Adrenal gland (tissue), 12 donors: ENCODE data around the gene SMCO4. TPM values are rescaled to one million over a fixed set of nuclear protein-coding genes. Genes with fewer than 3 reads are reported as not detected.
"Not testable (repeated sequence)": the region's sequence is repeated elsewhere in the genome, so short reads cannot be mapped to it uniquely, and the experiment has no call there.

Source experiments
- DNase-seq, 7 donors: peaks; one replicate each; pipeline ENCODE4 v3.0.0-alpha.2; 2019 to 2020
- H3K27ac ChIP-seq, 5 donors: fragments of 200-600 bp; sonication (generic) in 4 of 5; 1 replicate in 3 of 5; 2 replicates in 2 of 5; pipeline versions ENCODE4 v1.5.1 to v1.8.0; 2016 to 2020; ENCODE audit warnings: mild to moderate bottlenecking in 1 of 5
- H3K27me3 ChIP-seq: fragments of 200-600 bp; 2 replicates; pipeline ENCODE4 v1.8.0; 2021
- H3K36me3 ChIP-seq, 2 donors: fragments of 200-600 bp; replicated peaks in 1 of 2; 1 replicate in 1 of 2; 2 replicates in 1 of 2; pipeline versions ENCODE4 v1.5.1 to v1.8.0; 2018 to 2022
- H3K4me1 ChIP-seq, 2 donors: fragments of 200-600 bp; replicated peaks in 1 of 2; 1 replicate in 1 of 2; 2 replicates in 1 of 2; pipeline versions ENCODE4 v1.5.1 to v1.8.0; 2018 to 2021
- H3K4me3 ChIP-seq, 4 donors: fragments of 200-600 bp; sonication (generic) in 3 of 4; one replicate each; pipeline ENCODE4 v1.5.1; 2016 to 2018
- H3K9me3 ChIP-seq, 3 donors: fragments of 200-600 bp; sonication (generic) in 1 of 3; replicated peaks in 1 of 3; 1 replicate in 2 of 3; 2 replicates in 1 of 3; pipeline versions ENCODE4 v1.5.1 to v1.8.0; 2016 to 2021
- POLR2A ChIP-seq, 2 donors: fragments of 450-650 bp; IDR thresholded peaks; one replicate each; pipeline ENCODE4 v1.6.1; 2017; ENCODE audit warnings: antibody characterized with exemption in 2 of 2, mild to moderate bottlenecking in 2 of 2, moderate library complexity in 1 of 2
- WGBS, 4 donors: extraction: QIAGEN DNeasy Blood & Tissue Kit in 2 of 4; methylation state at CpG; one replicate each; pipeline versions ENCODE4 v1.1.5 to v1.1.7; 2013 to 2017; 5-methylcytosine and 5-hydroxymethylcytosine counted together
- intact Hi-C, 2 donors: fragments of 100-400 bp; cut with DNase I; formaldehyde crosslinking; loops; one replicate each; pipeline versions ENCODE4 v1.14.1 to v1.15.0; 2022 to 2023
- polyA plus RNA-seq, 3 donors: library from polyadenylated mRNA; stranded (reverse); fragments of 200-250 nt in 2 of 3; fragments of 350-450 nt in 1 of 3; fragmentation: Illumina TruSeq in 1 of 3; extraction: RNeasy Lipid Tissue Mini Kit (QIAGEN cat#74804) in 1 of 3; gene quantifications; one replicate each; pipeline ENCODE4 v1.2.3, GENCODE V29; 2013 to 2014
- total RNA-seq, 9 donors: library from RNA; depleted of rRNA in 4 of 9; stranded (reverse); fragments of >200 nt in 4 of 9; fragments of 120-200 nt in 1 of 9; fragmentation: NEBNext Ultra II Directional in 1 of 9; extraction: Animal tissue kit (Norgen Biotek cat#: 25700) in 1 of 9; gene quantifications; one replicate each; pipeline versions ENCODE4 v1.1.0 to v1.2.4, GENCODE V29; 2013 to 2023
- TF ChIP-seq, protein P1 (sequence below), 6 experiments: fragments of 450-650 bp in 4 of 6; fragments of 200-600 bp in 2 of 6; sonication (generic) in 1 of 6; IDR thresholded peaks; 1 replicate in 5 of 6; 2 replicates in 1 of 6; pipeline versions ENCODE4 v1.5.1 to v1.8.0; 2016 to 2021; ENCODE audit warnings: antibody characterized with exemption in 6 of 6, mild to moderate bottlenecking in 2 of 6, moderate library complexity in 1 of 6
- donor health status: healthy with polysubstance abuse.
- donor health status: Bipolar disorder and iron deficiency.
- donor health status: DM: yes; HTN: yes; CAD: no.
- donor health status: DM: no; HTN: no; CAD: no.
- donor health status: DM: no; HTN: no; CAD: no.
- donor health status: DM: yes; HTN: yes; CAD: no.

The SMCO4 gene
- total and polyA plus RNA-seq, 12 donors, result 23.2 to 108 (median 73.2) TPM

DNA sequence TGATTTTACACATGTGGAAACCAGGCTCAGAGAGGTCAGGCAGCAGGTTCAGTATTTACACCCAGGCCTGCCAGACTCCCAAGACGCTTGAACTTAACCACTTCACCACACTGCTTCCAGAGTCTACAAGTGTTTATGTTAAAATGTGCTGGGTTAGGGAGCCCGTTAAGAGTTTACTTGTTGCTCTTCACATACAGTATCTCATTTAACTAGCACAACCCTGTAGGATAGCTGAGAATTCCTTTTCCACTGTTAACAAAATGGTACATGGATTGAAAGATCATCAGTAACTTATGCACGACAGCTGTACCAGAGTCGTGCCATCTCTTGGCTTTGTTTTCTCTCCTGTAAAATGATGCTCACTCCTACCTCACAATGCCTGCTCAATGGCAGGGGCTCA, 2.9 kb downstream of the SMCO4 start:
- WGBS, 4 donors, result 84 to 92% (median 92%) methylated on average over 4 of the region's 4 CpGs
- peak overlapping the region in 1 of 5 donors; percentile 26 for H3K27ac ChIP-seq
- H3K27me3 ChIP-seq, result no peaks in the 10 kb centered on the region
- H3K4me1 ChIP-seq, result peaks cover 34 to 58% of the 10 kb centered on the region in 2 donors
- intact Hi-C loops, result loop anchor here (5.0 to 10.0 kb wide), 2 partner anchors 114 to 303 kb away; no protein-coding TSS in a partner anchor
- H3K9me3 ChIP-seq, result no peaks in the 10 kb centered on the region
- H3K4me3 ChIP-seq, result no peak overlapping the region
- H3K36me3 ChIP-seq, result no peaks in the 10 kb centered on the region
- TF ChIP-seq, protein P1, sequence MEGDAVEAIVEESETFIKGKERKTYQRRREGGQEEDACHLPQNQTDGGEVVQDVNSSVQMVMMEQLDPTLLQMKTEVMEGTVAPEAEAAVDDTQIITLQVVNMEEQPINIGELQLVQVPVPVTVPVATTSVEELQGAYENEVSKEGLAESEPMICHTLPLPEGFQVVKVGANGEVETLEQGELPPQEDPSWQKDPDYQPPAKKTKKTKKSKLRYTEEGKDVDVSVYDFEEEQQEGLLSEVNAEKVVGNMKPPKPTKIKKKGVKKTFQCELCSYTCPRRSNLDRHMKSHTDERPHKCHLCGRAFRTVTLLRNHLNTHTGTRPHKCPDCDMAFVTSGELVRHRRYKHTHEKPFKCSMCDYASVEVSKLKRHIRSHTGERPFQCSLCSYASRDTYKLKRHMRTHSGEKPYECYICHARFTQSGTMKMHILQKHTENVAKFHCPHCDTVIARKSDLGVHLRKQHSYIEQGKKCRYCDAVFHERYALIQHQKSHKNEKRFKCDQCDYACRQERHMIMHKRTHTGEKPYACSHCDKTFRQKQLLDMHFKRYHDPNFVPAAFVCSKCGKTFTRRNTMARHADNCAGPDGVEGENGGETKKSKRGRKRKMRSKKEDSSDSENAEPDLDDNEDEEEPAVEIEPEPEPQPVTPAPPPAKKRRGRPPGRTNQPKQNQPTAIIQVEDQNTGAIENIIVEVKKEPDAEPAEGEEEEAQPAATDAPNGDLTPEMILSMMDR (IDR thresholded peaks at IDR 0.05), result no peak
- no peak for TF ChIP-seq POLR2A (IDR thresholded peaks at IDR 0.05)
- peak in 1 of 7 donors; percentile 21 for DNase-seq

DNA sequence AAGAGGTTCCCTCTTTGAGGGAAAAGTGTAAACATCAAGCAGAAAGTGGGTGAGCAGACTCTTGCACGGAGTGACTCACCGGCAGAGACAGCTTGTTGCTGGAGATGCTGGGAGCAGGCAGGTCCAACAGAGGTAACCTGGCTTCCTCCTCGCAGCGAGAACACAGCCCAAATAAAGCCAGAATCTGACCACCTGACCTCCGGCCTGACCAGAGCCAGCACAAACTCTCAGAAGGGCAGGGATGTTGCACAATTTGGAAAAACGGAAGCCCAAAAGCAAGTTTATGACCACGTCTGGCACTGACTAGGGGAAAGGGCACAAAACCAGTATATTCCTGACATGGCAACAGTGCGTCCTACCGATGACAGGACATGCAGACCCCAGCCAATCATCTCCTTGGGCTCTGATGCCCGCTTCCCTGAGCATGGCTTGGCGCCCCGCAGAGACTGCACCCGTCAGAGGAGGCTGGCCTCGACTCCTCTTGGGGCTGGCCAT, 5.4 kb downstream of the SMCO4 start:
- H3K9me3 ChIP-seq, result no peaks in the 10 kb centered on the region
- WGBS, 4 donors, result 42 to 56% (median 50%) methylated on average over 12 to 14 of the region's 14 CpGs
- peak; percentile 50 to 83 (median 73) for DNase-seq
- intact Hi-C loops, result no loop called here
- no peaks in the 10 kb centered on the region for H3K27me3 ChIP-seq
- H3K4me1 ChIP-seq, result peaks cover 34 to 54% of the 10 kb centered on the region in 2 donors
- TF ChIP-seq, protein P1 (IDR thresholded peaks at IDR 0.05), result no peak
- peak overlapping the region in 4 of 5 donors; percentile 36 to 86 (median 54) for H3K27ac ChIP-seq
- peak overlapping the region in 1 of 4 donors; percentile 37 for H3K4me3 ChIP-seq
- no peaks in the 10 kb centered on the region for H3K36me3 ChIP-seq

DNA sequence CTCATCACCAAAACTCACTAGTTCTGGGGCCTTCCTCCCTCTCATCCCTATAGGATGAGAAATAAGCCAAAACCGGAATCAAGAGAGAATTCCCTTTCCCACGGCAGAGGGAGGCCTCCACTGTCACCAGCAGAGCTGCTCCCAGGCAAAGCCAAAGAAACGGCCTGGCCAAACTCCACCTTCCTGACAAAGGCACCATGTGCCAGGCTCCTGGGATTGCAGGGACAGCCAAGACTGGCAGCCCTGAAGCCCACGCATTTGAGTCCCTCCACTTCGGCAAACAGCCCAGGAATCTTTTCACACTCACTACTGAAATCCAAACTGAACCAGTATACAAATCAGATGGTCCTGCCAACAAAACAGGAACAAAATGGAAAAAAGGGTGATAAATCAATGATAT, 6.1 kb downstream of the SMCO4 start:
- H3K4me3 ChIP-seq, result peak overlapping the region in 1 of 4 donors; percentile 37
- TF ChIP-seq, protein P1 (IDR thresholded peaks at IDR 0.05), result no peak
- no peak for TF ChIP-seq POLR2A (IDR thresholded peaks at IDR 0.05)
- H3K27me3 ChIP-seq, result no peaks in the 10 kb centered on the region
- WGBS, 4 donors, result 25 to 46% (median 40%) methylated on average over 5 of the region's 5 CpGs
- H3K9me3 ChIP-seq, result no peaks in the 10 kb centered on the region
- H3K36me3 ChIP-seq, result no peaks in the 10 kb centered on the region
- peak; percentile 47 to 75 (median 50) for DNase-seq
- intact Hi-C loops, result no loop called here
- H3K4me1 ChIP-seq, result peaks cover 32 to 52% of the 10 kb centered on the region in 2 donors
- H3K27ac ChIP-seq, result peak overlapping the region in 4 of 5 donors; percentile 36 to 86 (median 54)

- intact Hi-C loops, result no loop called here
- no peak for TF ChIP-seq POLR2A (IDR thresholded peaks at IDR 0.05)
- TF ChIP-seq, protein P1 (IDR thresholded peaks at IDR 0.05), result no peak
- H3K27me3 ChIP-seq, result no peaks in the 10 kb centered on the region
- DNase-seq, result no peak
- 54 to 65% (median 56%) methylated on average over 2 of the region's 2 CpGs for WGBS, 4 donors
- H3K9me3 ChIP-seq, result no peaks in the 10 kb centered on the region
- no peak overlapping the region for H3K4me3 ChIP-seq
- H3K4me1 ChIP-seq, result peaks cover 25 to 44% of the 10 kb centered on the region in 2 donors
- H3K36me3 ChIP-seq, result no peaks in the 10 kb centered on the region
- no peak overlapping the region for H3K27ac ChIP-seq
Measured at GRCh38 chr11:93536101-93536861, 6.9 kb downstream of the SMCO4 start.

- H3K27me3 ChIP-seq, H3K9me3 ChIP-seq, intact Hi-C loops, H3K27ac ChIP-seq, H3K36me3 ChIP-seq, H3K4me3 ChIP-seq: not testable (repeated sequence)
- DNase-seq, result peak in 1 of 7 donors; percentile 20
- 71 to 81% (median 76%) methylated on average over 2 of the region's 2 CpGs for WGBS, 4 donors
- peaks cover 19 to 42% of the 10 kb centered on the region in 2 donors for H3K4me1 ChIP-seq
Measured at GRCh38 chr11:93535578-93535977, 7.6 kb downstream of the SMCO4 start.
